GM21737 (cell line): ENCODE results near the gene ZNF577.

Experiments
- ATAC-seq: cut with Tn5 transposase; IDR thresholded peaks from one replicate; pipeline ENCODE4 v1.9.1; 2021; ENCODE audit warnings: mild to moderate bottlenecking, moderate library complexity; ENCODE audit not compliant: unreplicated experiment

ZNF577 gene

DNA sequence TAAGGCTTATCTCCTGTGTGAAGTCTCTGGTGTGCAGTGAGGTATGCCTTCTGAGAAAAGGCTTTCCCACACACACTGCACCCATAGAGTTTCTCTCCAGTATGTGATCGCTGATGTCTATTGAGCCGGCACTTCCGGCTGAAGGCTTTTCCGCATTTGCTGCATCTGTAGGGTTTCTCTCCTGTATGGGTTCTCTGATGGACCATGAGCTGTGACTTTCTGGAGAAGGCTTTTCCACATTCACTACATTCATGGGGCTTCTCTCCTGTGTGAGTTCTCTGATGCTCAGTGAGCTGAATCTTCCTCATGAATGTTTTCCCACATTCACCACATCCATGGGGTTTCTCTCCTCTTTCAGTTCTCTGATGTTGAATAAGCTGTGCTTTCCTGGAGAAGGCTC lies 14.7 kb downstream of the ZNF577 start:
- ATAC-seq: no peak

- ATAC-seq: no peak
These were observed 25.7 kb downstream of the ZNF577 start for GRCh38 chr19:51861870-51862622.

DNA sequence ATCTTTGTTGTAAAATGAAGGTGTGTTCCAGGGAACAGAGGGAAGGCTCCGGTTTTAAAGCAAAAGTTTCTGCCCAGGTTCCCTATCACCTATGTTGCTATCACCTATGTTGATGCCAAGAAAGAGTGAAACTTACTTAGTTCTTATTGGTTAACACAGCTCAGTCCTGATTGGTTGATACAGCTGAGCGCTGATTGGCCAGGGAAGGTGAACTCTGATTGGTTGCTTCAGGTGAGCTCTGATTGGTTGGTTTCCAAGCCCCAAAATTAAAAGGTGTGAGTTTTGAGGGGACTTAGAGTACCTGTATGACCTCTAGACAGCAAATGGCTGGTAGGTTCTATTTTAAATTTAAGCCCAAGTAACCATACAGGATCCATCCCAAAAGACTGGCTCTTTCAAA lies 50.6 kb downstream of the ZNF577 start:
- ATAC-seq: no peak

DNA sequence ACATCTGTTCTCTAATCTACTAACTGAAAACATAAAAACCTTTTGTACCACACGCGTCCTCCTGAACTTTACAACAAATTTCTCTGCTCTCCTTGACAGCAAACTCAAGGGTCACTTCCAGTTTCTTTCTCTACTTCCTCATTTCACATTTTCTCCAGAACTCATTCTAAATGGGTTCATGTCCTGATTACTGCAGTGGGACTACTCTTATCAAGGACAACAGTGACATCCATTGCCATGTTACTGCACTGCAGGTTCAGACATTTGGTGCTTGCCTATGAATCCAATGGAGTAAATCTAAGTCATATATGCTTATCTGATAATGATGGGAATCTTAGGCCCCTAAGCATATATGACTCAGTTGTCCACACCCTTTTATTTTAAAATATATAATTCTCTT lies 57.5 kb downstream of the ZNF577 start:
- no peak for ATAC-seq

GRCh38 chr19:51824281-51825005 lies 63.3 kb downstream of the ZNF577 start:
- no peak for ATAC-seq

- ATAC-seq: no peak
These were observed 64.8 kb downstream of the ZNF577 start for GRCh38 chr19:51822946-51823345.

GRCh38 chr19:51822325-51822724 lies 65.4 kb downstream of the ZNF577 start:
- ATAC-seq: no peak

DNA sequence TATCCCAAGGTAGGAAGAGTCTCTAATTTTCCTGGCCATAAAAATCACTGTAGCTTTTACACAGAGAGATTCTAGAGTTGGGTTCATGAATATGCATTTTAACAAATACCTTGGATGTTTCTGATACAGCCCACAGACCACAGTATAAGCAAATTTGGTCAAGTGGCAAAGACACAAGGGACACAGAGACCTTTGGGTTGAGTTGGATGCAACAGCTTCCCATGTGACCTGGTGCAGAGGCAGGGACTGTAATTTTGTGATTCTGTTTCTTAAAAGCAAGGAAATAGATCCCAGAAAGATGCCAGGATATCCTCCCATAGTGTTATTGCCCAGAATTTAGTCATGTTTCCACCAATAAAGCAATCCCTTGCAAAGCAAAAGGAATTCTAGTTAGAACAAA lies 65.8 kb downstream of the ZNF577 start:
- ATAC-seq: no peak

DNA sequence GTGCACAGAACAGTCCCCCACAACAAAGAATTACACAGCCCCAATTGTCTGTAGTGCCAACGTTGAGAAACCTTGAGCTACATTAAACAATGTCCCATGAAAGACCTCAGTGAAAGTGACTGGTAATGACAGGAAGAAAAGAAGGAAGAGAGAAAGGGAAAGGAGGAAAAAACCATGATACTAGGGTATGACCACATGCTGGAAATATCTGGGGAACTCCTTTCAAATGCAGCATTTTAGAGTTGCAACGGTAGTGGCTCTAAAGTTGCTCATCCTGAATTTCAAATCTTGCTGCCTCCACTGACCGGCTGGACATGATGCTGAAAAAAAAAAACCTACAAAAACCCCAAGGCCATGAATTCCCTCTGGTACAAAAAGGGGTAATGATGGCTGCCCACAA lies 66.3 kb downstream of the ZNF577 start:
- ATAC-seq: no peak
